ENCODE results near the gene LTBP1. TPM values are rescaled to one million over a fixed set of nuclear protein-coding genes. Genes with fewer than 3 reads are reported as not detected.
"Not testable (repeated sequence)": the region's sequence is repeated elsewhere in the genome, so short reads cannot be mapped to it uniquely, and the experiment has no call there.

LTBP1 gene
- total RNA-seq, 1 experiment from 2014 or later, result 119 TPM

- no peak overlapping the region for H3K4me3 Mint-ChIP-seq (ENCODE audit: unreplicated experiment)
- no peak overlapping the region for H3K27ac Mint-ChIP-seq (ENCODE audit: low read depth, unreplicated experiment)
- ChIA-PET CTCF (interaction anchor here (0.6 to 0.7 kb wide), 3 partner anchors 20 to 306 kb away, joined by 3 to 5 read pairs (median 3); no protein-coding TSS in a partner anchor), POLR2A (no interaction called here)
- H3K9me3 Mint-ChIP-seq (ENCODE audit: unreplicated experiment), result no peaks in the 10 kb centered on the region
- no TSS peak for BruUV-seq (replicated peaks)
- no peak for TF ChIP-seq CTCF (IDR thresholded peaks at IDR 0.05; ENCODE audit: unreplicated experiment)
- H3K4me1 Mint-ChIP-seq (ENCODE audit: insufficient read depth, unreplicated experiment), result no peaks in the 10 kb centered on the region
- intact Hi-C loops (cut with micrococcal nuclease), result no loop called here
- no peaks in the 10 kb centered on the region for H3K27me3 Mint-ChIP-seq (ENCODE audit: insufficient read depth, unreplicated experiment)
- no peak for DNase-seq (ENCODE audit: unreplicated experiment)
- H3K36me3 Mint-ChIP-seq (ENCODE audit: insufficient read depth, unreplicated experiment), result no peaks in the 10 kb centered on the region
These were observed 17.2 kb downstream of the LTBP1 start for GRCh38 chr2:32963941-32964340.

- Mint-ChIP-seq H3K27ac (ENCODE audit: low read depth, unreplicated experiment) (no peak overlapping the region), H3K4me1 (ENCODE audit: insufficient read depth, unreplicated experiment) (no peaks in the 10 kb centered on the region), H3K4me3 (ENCODE audit: unreplicated experiment) (no peak overlapping the region), H3K9me3 (ENCODE audit: unreplicated experiment) (peaks cover 3% of the 10 kb centered on the region), H3K27me3 (ENCODE audit: insufficient read depth, unreplicated experiment) (no peaks in the 10 kb centered on the region), H3K36me3 (ENCODE audit: insufficient read depth, unreplicated experiment) (no peaks in the 10 kb centered on the region)
- TF ChIP-seq CTCF (IDR thresholded peaks at IDR 0.05; ENCODE audit: unreplicated experiment), result no peak
- POLR2A ChIA-PET, result interaction anchor here (1.0 kb wide), 1 partner anchor 12 kb away, joined by 4 read pairs; no protein-coding TSS in a partner anchor
- BruUV-seq (replicated peaks), result no TSS peak
- CTCF ChIA-PET, result no interaction called here
- intact Hi-C loops (cut with micrococcal nuclease), result no loop called here
- no peak for DNase-seq (ENCODE audit: unreplicated experiment)
These were observed 18.9 kb downstream of the LTBP1 start for GRCh38 chr2:32965523-32966171.

- no peaks in the 10 kb centered on the region for H3K27me3 Mint-ChIP-seq (ENCODE audit: insufficient read depth, unreplicated experiment)
- intact Hi-C loops (cut with micrococcal nuclease), result no loop called here
- no TSS peak for BruUV-seq (replicated peaks)
These were observed 22.9 kb downstream of the LTBP1 start for GRCh38 chr2:32969444-32970162.

GRCh38 chr2:32973772-32974171 is 27.0 kb downstream of the LTBP1 start:
- Mint-ChIP-seq H3K9me3 (ENCODE audit: unreplicated experiment) (peaks cover 23% of the 10 kb centered on the region), H3K4me1 (ENCODE audit: insufficient read depth, unreplicated experiment) (peaks cover 15% of the 10 kb centered on the region)
- H3K4me3 Mint-ChIP-seq (ENCODE audit: unreplicated experiment); H3K27me3 Mint-ChIP-seq (ENCODE audit: insufficient read depth, unreplicated experiment); H3K36me3 Mint-ChIP-seq (ENCODE audit: insufficient read depth, unreplicated experiment); intact Hi-C loops (cut with micrococcal nuclease); BruUV-seq (replicated peaks); DNase-seq (ENCODE audit: unreplicated experiment); POLR2A ChIA-PET; H3K27ac Mint-ChIP-seq (ENCODE audit: low read depth, unreplicated experiment): not testable (repeated sequence)
- CTCF ChIA-PET, result interaction anchor here (0.9 kb wide), 1 partner anchor 13 kb away, joined by 3 read pairs; no protein-coding TSS in a partner anchor

More at GRCh38 chr2:32969444-32970162, 22.9 kb downstream of the LTBP1 start:
- ChIA-PET POLR2A (interaction anchor here (0.7 kb wide), 1 partner anchor 45 kb away, joined by 3 read pairs; no protein-coding TSS in a partner anchor), CTCF (interaction anchor here (0.7 kb wide), 1 partner anchor 27 kb away, joined by 3 read pairs; no protein-coding TSS in a partner anchor)
- peaks cover 20% of the 10 kb centered on the region for H3K9me3 Mint-ChIP-seq (ENCODE audit: unreplicated experiment)
- no peak for DNase-seq (ENCODE audit: unreplicated experiment)
- TF ChIP-seq CTCF (IDR thresholded peaks at IDR 0.05; ENCODE audit: unreplicated experiment), result no peak
- H3K4me1 Mint-ChIP-seq (ENCODE audit: insufficient read depth, unreplicated experiment), result no peaks in the 10 kb centered on the region
- no peaks in the 10 kb centered on the region for H3K36me3 Mint-ChIP-seq (ENCODE audit: insufficient read depth, unreplicated experiment)
- no peak overlapping the region for H3K27ac Mint-ChIP-seq (ENCODE audit: low read depth, unreplicated experiment)
- H3K4me3 Mint-ChIP-seq (ENCODE audit: unreplicated experiment), result no peak overlapping the region

Data from MCF 10A (cell line).